GM12891 (cell line): Measurements from ENCODE around the gene ETS1.

Experiments used
- PAX5 ChIP-seq: IDR thresholded peaks from 2 replicates; pipeline ENCODE4 v1.6.1; 2011; ENCODE audit warnings: low read length, moderate library complexity, mild to moderate bottlenecking; ENCODE audit not compliant: insufficient read depth, severe bottlenecking
- POLR2A ChIP-seq: IDR thresholded peaks from 2 replicates; pipeline ENCODE4 v1.6.1; 2011; ENCODE audit warnings: low read depth, low read length, control low read depth
- POLR2AphosphoS5 ChIP-seq: IDR thresholded peaks from 2 replicates; pipeline ENCODE4 v1.6.1; 2011; ENCODE audit warnings: low read depth, low read length, control low read depth
- POU2F2 ChIP-seq: IDR thresholded peaks from 2 replicates; pipeline ENCODE4 v1.6.1; 2011; ENCODE audit warnings: low read depth, mild to moderate bottlenecking, control low read depth, low read length, moderate library complexity
- SPI1 ChIP-seq: IDR thresholded peaks from 2 replicates; pipeline ENCODE4 v1.6.1; 2011; ENCODE audit warnings: low read depth, low read length, control low read depth
- TAF1 ChIP-seq: IDR thresholded peaks from 2 replicates; pipeline ENCODE4 v1.6.1; 2011; ENCODE audit warnings: low read depth, low read length, control low read depth

GRCh38 chr11:128420265-128420664 is 167.1 kb downstream of the ETS1 start:
- TF ChIP-seq POLR2A: no peak
- no peak for TF ChIP-seq SPI1
- no peak for TF ChIP-seq POLR2AphosphoS5
- TF ChIP-seq TAF1: no peak
- TF ChIP-seq POU2F2: no peak
- no peak for TF ChIP-seq PAX5
